WTC11 (cell line): ENCODE measurements around the gene GALNT17. TPM values are rescaled to one million over a fixed set of nuclear protein-coding genes. Genes with fewer than 3 reads are reported as not detected.

Experiments
- ATAC-seq: fragments of 200-7000 bp; cut with Tn5 transposase; 2 replicates; pipeline ENCODE4 v1.10.0; 2021; ENCODE audit warnings: mild to moderate bottlenecking, moderate library complexity
- CTCF ChIA-PET: fragments of 300-600 bp; sonication (Branson Sonifier 250); formaldehyde crosslinking; loops from one replicate; lab custom pipeline; 2021; ENCODE audit warnings: antibody characterized with exemption; lab: Charles Lee
- POLR2A ChIA-PET: fragments of 350-600 bp; sonication (Branson Sonifier 250); formaldehyde crosslinking; loops from one replicate; lab custom pipeline; 2021; ENCODE audit warnings: antibody characterized with exemption; lab: Charles Lee
- DNase-seq: peaks from one replicate; pipeline ENCODE4 v3.0.0; 2021; ENCODE audit warnings: low spot score
- H3K27ac Mint-ChIP-seq: 2 replicates; pipeline ENCODE4 v1.8.0; 2021; ENCODE audit warnings: mixed read lengths
- H3K27me3 Mint-ChIP-seq: 2 replicates; pipeline ENCODE4 v1.8.0; 2021; ENCODE audit warnings: low read depth, mild to moderate bottlenecking, moderate library complexity, mixed read lengths
- H3K36me3 Mint-ChIP-seq: 2 replicates; pipeline ENCODE4 v1.8.0; 2021; ENCODE audit warnings: mixed read lengths
- H3K4me1 Mint-ChIP-seq: 2 replicates; pipeline ENCODE4 v1.8.0; 2022; ENCODE audit warnings: mixed read lengths
- H3K4me3 Mint-ChIP-seq: 2 replicates; pipeline ENCODE4 v1.8.0; 2021; ENCODE audit warnings: mild to moderate bottlenecking, moderate library complexity, mixed read lengths
- H3K9me3 Mint-ChIP-seq: 2 replicates; pipeline ENCODE4 v1.8.0; 2021; ENCODE audit warnings: mixed read lengths
- ATF1 ChIP-seq: sonication (generic); formaldehyde crosslinking; IDR thresholded peaks from 2 replicates; pipeline ENCODE4 v1.8.1; 2023; ENCODE audit warnings: mild to moderate bottlenecking, moderate library complexity, missing genetic modification reagents
- CBFB ChIP-seq: sonication (generic); formaldehyde crosslinking; IDR thresholded peaks from 2 replicates; pipeline ENCODE4 v1.8.1; 2022; ENCODE audit warnings: mild to moderate bottlenecking, low read depth, missing genetic modification reagents
- CREM ChIP-seq: sonication (generic); formaldehyde crosslinking; IDR thresholded peaks from 2 replicates; pipeline ENCODE4 v1.8.1; 2022; ENCODE audit warnings: mild to moderate bottlenecking, missing genetic modification reagents, moderate library complexity
- ERG ChIP-seq: fragments of 250-450 bp; sonication (Bioruptor Pico); IDR thresholded peaks from 2 replicates; pipeline ENCODE4 v1.8.0; 2021; ENCODE audit warnings: mild to moderate bottlenecking
- ESRRA ChIP-seq: sonication (generic); formaldehyde crosslinking; IDR thresholded peaks from 2 replicates; pipeline ENCODE4 v1.8.1; 2022; ENCODE audit warnings: mild to moderate bottlenecking, missing genetic modification reagents, borderline replicate concordance
- ETV6 ChIP-seq: sonication (generic); formaldehyde crosslinking; IDR thresholded peaks from 2 replicates; pipeline ENCODE4 v1.8.1; 2022; ENCODE audit warnings: mild to moderate bottlenecking, missing genetic modification reagents
- FOXK1 ChIP-seq: sonication (generic); formaldehyde crosslinking; IDR thresholded peaks from 2 replicates; pipeline ENCODE4 v1.8.0; 2022; ENCODE audit warnings: mild to moderate bottlenecking, moderate library complexity, missing genetic modification reagents
- FOXP1 ChIP-seq: sonication (generic); formaldehyde crosslinking; IDR thresholded peaks from 2 replicates; pipeline ENCODE4 v1.8.0; 2022; ENCODE audit warnings: missing genetic modification reagents, mild to moderate bottlenecking, moderate library complexity, borderline replicate concordance
- GTF2I ChIP-seq: fragments of 250-450 bp; sonication (Bioruptor Pico); conservative IDR thresholded peaks from 2 replicates; pipeline ENCODE4 v1.4.0; 2021; ENCODE audit warnings: mild to moderate bottlenecking
- JAZF1 ChIP-seq: fragments of 250-450 bp; sonication (Bioruptor Pico); IDR thresholded peaks from 2 replicates; pipeline ENCODE4 v1.9.0; 2021; ENCODE audit warnings: moderate library complexity, mild to moderate bottlenecking, inconsistent platforms
- MYBL2 ChIP-seq: sonication (generic); formaldehyde crosslinking; IDR thresholded peaks from 2 replicates; pipeline ENCODE4 v1.8.1; 2023; ENCODE audit warnings: mild to moderate bottlenecking, moderate library complexity, missing genetic modification reagents
- STAT6 ChIP-seq: sonication (generic); formaldehyde crosslinking; conservative IDR thresholded peaks from 2 replicates; pipeline ENCODE4 v1.8.1; 2023; ENCODE audit warnings: mild to moderate bottlenecking, low read depth, missing genetic modification reagents, moderate library complexity
- TCF7 ChIP-seq: sonication (generic); formaldehyde crosslinking; IDR thresholded peaks from 2 replicates; pipeline ENCODE4 v1.8.0; 2022; ENCODE audit warnings: mild to moderate bottlenecking, low read depth, missing genetic modification reagents, moderate library complexity
- TEAD4 ChIP-seq: sonication (generic); formaldehyde crosslinking; IDR thresholded peaks from 2 replicates; pipeline ENCODE4 v1.8.0; 2022; ENCODE audit warnings: mild to moderate bottlenecking, missing genetic modification reagents
- USF1 ChIP-seq: sonication (generic); formaldehyde crosslinking; IDR thresholded peaks from 2 replicates; pipeline ENCODE4 v1.8.0; 2022; ENCODE audit warnings: mild to moderate bottlenecking, missing genetic modification reagents
- ZNF232 ChIP-seq: sonication (generic); formaldehyde crosslinking; IDR thresholded peaks from 2 replicates; pipeline ENCODE4 v1.8.0; 2022; ENCODE audit warnings: mild to moderate bottlenecking, missing genetic modification reagents
- ZNF317 ChIP-seq: sonication (generic); formaldehyde crosslinking; IDR thresholded peaks from 2 replicates; pipeline ENCODE4 v1.8.1; 2023; ENCODE audit warnings: low read depth, mild to moderate bottlenecking, moderate library complexity, missing genetic modification reagents, borderline replicate concordance
- ZNF416 ChIP-seq: fragments of 250-450 bp; sonication (Bioruptor Pico); IDR thresholded peaks from 2 replicates; pipeline ENCODE4 v1.9.0; 2021; ENCODE audit warnings: mild to moderate bottlenecking, inconsistent platforms
- total RNA-seq: library from RNA; stranded (reverse); gene quantifications from 3 replicates; pipeline ENCODE4 v1.2.3, GENCODE V29; 2021
- TF ChIP-seq, protein P1 (sequence below): fragments of 250-450 bp; sonication (Bioruptor Pico); IDR thresholded peaks from 2 replicates; pipeline ENCODE4 v1.9.0; 2021; ENCODE audit warnings: mild to moderate bottlenecking
- TF ChIP-seq, protein P2 (sequence below): sonication (generic); formaldehyde crosslinking; IDR thresholded peaks from 2 replicates; pipeline ENCODE4 v1.8.1; 2022; ENCODE audit warnings: mild to moderate bottlenecking, moderate library complexity, missing genetic modification reagents
- TF ChIP-seq, protein P3 (sequence below): sonication (generic); formaldehyde crosslinking; IDR thresholded peaks from 2 replicates; pipeline ENCODE4 v1.8.1; 2023; ENCODE audit warnings: mild to moderate bottlenecking, missing genetic modification reagents, moderate library complexity
- TF ChIP-seq, protein P4 (sequence below): fragments of 250-450 bp; sonication (Bioruptor Pico); IDR thresholded peaks from 2 replicates; pipeline ENCODE4 v1.9.0; 2021; ENCODE audit warnings: moderate library complexity, mild to moderate bottlenecking, inconsistent platforms, borderline replicate concordance

The GALNT17 gene
- total RNA-seq, 1 experiment from 2014 or later = 61.1 TPM

GRCh38 chr7:71574153-71574860 lies 442.4 kb downstream of the GALNT17 start (continued):
- TF ChIP-seq ERG (CRISPR knock-in tag) = no peak
- TF ChIP-seq MYBL2 (CRISPR knock-in tag) = no peak
- TF ChIP-seq, protein P1, sequence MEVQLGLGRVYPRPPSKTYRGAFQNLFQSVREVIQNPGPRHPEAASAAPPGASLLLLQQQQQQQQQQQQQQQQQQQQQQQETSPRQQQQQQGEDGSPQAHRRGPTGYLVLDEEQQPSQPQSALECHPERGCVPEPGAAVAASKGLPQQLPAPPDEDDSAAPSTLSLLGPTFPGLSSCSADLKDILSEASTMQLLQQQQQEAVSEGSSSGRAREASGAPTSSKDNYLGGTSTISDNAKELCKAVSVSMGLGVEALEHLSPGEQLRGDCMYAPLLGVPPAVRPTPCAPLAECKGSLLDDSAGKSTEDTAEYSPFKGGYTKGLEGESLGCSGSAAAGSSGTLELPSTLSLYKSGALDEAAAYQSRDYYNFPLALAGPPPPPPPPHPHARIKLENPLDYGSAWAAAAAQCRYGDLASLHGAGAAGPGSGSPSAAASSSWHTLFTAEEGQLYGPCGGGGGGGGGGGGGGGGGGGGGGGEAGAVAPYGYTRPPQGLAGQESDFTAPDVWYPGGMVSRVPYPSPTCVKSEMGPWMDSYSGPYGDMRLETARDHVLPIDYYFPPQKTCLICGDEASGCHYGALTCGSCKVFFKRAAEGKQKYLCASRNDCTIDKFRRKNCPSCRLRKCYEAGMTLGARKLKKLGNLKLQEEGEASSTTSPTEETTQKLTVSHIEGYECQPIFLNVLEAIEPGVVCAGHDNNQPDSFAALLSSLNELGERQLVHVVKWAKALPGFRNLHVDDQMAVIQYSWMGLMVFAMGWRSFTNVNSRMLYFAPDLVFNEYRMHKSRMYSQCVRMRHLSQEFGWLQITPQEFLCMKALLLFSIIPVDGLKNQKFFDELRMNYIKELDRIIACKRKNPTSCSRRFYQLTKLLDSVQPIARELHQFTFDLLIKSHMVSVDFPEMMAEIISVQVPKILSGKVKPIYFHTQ (CRISPR knock-in tag) = no peak
- TF ChIP-seq ZNF416 = no peak
- no peak for TF ChIP-seq FOXK1 (CRISPR knock-in tag)
- no peak for TF ChIP-seq ETV6
- TF ChIP-seq ESRRA (CRISPR knock-in tag) = no peak
- no peak for TF ChIP-seq TEAD4 (CRISPR knock-in tag)

DNA sequence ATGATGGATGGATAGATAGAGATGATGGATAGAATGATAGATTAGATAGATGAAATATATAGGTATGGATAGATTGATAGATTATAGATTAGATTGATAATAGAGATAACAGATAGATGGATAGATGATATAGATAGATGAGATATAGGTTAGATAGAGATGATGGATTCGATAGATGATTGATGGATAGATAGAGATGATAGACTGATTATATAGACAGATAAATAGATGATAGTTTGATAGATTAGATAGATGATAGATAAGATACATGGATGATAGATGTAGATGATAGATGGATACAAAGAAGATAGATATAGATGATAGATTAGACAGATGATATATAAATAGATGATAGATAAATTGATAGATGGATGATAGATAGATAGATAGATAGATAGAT lies 448.1 kb downstream of the GALNT17 start:
- H3K4me3 Mint-ChIP-seq = no peak overlapping the region
- H3K4me1 Mint-ChIP-seq = no peaks in the 10 kb centered on the region
- H3K27me3 Mint-ChIP-seq = no peaks in the 10 kb centered on the region
- ATAC-seq = no peak
- H3K9me3 Mint-ChIP-seq = peaks cover 3% of the 10 kb centered on the region
- no peak for TF ChIP-seq FOXP1 (CRISPR knock-in tag)
- TF ChIP-seq JAZF1 (CRISPR knock-in tag) = no peak
- TF ChIP-seq ZNF317 = no peak
- TF ChIP-seq STAT6 = no peak
- TF ChIP-seq TCF7 (CRISPR knock-in tag) = no peak
- no peak for TF ChIP-seq CBFB (CRISPR knock-in tag)
- TF ChIP-seq GTF2I = no peak
- TF ChIP-seq ZNF232 (CRISPR knock-in tag) = no peak
- TF ChIP-seq MYBL2 (CRISPR knock-in tag) = no peak
- TF ChIP-seq, protein P2, sequence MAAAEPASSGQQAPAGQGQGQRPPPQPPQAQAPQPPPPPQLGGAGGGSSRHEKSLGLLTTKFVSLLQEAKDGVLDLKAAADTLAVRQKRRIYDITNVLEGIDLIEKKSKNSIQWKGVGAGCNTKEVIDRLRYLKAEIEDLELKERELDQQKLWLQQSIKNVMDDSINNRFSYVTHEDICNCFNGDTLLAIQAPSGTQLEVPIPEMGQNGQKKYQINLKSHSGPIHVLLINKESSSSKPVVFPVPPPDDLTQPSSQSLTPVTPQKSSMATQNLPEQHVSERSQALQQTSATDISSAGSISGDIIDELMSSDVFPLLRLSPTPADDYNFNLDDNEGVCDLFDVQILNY = no peak
- no peak for TF ChIP-seq USF1
- TF ChIP-seq CREM (CRISPR knock-in tag) = no peak
- TF ChIP-seq, protein P3, sequence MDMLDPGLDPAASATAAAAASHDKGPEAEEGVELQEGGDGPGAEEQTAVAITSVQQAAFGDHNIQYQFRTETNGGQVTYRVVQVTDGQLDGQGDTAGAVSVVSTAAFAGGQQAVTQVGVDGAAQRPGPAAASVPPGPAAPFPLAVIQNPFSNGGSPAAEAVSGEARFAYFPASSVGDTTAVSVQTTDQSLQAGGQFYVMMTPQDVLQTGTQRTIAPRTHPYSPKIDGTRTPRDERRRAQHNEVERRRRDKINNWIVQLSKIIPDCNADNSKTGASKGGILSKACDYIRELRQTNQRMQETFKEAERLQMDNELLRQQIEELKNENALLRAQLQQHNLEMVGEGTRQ = no peak
- no peak for TF ChIP-seq ATF1 (CRISPR knock-in tag)
- TF ChIP-seq, protein P4, sequence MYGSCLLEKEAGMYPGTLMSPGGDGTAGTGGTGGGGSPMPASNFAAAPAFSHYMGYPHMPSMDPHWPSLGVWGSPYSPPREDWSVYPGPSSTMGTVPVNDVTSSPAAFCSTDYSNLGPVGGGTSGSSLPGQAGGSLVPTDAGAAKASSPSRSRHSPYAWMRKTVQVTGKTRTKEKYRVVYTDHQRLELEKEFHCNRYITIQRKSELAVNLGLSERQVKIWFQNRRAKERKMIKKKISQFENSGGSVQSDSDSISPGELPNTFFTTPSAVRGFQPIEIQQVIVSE (CRISPR knock-in tag) = no peak
- TF ChIP-seq, all 79 proteins: peak for 0
- ChIA-PET POLR2A (no interaction called here), CTCF (no interaction called here)
- Mint-ChIP-seq H3K27ac (no peak overlapping the region), H3K36me3 (peaks cover 17% of the 10 kb centered on the region)
- DNase-seq = no peak
